Gastrocnemius medialis (tissue), 4 donors: ENCODE results near the gene DBP. TPM values are rescaled to one million over a fixed set of nuclear protein-coding genes. Genes with fewer than 3 reads are reported as not detected.

Source experiments
- ATAC-seq, 2 donors: fragments of 150-250 bp; one replicate each; pipeline ENCODE4 v1.9.1; 2016
- DNase-seq, 2 donors: peaks; one replicate each; pipeline ENCODE4 v3.0.0-alpha.2; 2019
- H3K27ac ChIP-seq, 4 donors: fragments of 200-600 bp; sonication (generic); 1 replicate in 1 of 4; 2 replicates in 3 of 4; pipeline ENCODE4 v1.5.1; 2016 to 2018; ENCODE audit warnings: mild to moderate bottlenecking in 2 of 4, moderate library complexity in 1 of 4
- H3K27me3 ChIP-seq, 3 donors: fragments of 200-600 bp; sonication (generic) in 2 of 3; 1 replicate in 1 of 3; 2 replicates in 2 of 3; pipeline versions ENCODE4 v1.5.1 to v1.6.0; 2016 to 2019; ENCODE audit warnings: mild to moderate bottlenecking in 1 of 3, moderate library complexity in 1 of 3
- H3K36me3 ChIP-seq, 2 donors: fragments of 200-600 bp; sonication (generic) in 1 of 2; one replicate each; pipeline ENCODE4 v1.5.1; 2017 to 2018
- H3K4me1 ChIP-seq, 2 donors: fragments of 200-600 bp; sonication (generic) in 1 of 2; one replicate each; pipeline ENCODE4 v1.5.1; 2016 to 2017; ENCODE audit warnings: mild to moderate bottlenecking in 2 of 2
- H3K4me3 ChIP-seq, 4 donors: fragments of 200-600 bp; sonication (generic) in 3 of 4; 1 replicate in 1 of 4; 2 replicates in 3 of 4; pipeline ENCODE4 v1.5.1; 2016 to 2019; ENCODE audit warnings: mild to moderate bottlenecking in 2 of 4
- H3K9me3 ChIP-seq, 3 donors: fragments of 200-600 bp; sonication (generic) in 2 of 3; 1 replicate in 1 of 3; 2 replicates in 2 of 3; pipeline ENCODE4 v1.5.1; 2016 to 2019
- POLR2A ChIP-seq, 2 donors: fragments of 450-650 bp; IDR thresholded peaks; one replicate each; pipeline ENCODE4 v1.6.1; 2017; ENCODE audit warnings: antibody characterized with exemption in 2 of 2, mild to moderate bottlenecking in 2 of 2, moderate library complexity in 2 of 2
- in situ Hi-C, 4 donors: fragments of 200-750 bp; cut with MboI; loops; one replicate each; pipeline versions ENCODE4 v1.15.0 to v1.8.0; 2017; ENCODE audit warnings: low sequenced_read_pairs in 4 of 4
- intact Hi-C: fragments of 100-400 bp; cut with DNase I; formaldehyde crosslinking; loops from one replicate; pipeline ENCODE4 v1.15.1; 2023; ENCODE audit warnings: low total_unique reads
- total RNA-seq, 4 donors: library from RNA; depleted of rRNA; stranded (reverse); fragments of >200 nt; gene quantifications; one replicate each; pipeline versions ENCODE4 v1.1.0 to v1.2.3, GENCODE V29; 2016
- TF ChIP-seq, protein P1 (sequence below), 5 experiments: fragments of 450-650 bp in 3 of 5; fragments of 200-600 bp in 2 of 5; sonication (generic) in 2 of 5; IDR thresholded peaks in 4 of 5; conservative IDR thresholded peaks in 1 of 5; 1 replicate in 4 of 5; 2 replicates in 1 of 5; pipeline ENCODE4 v1.5.1; 2016 to 2019; ENCODE audit warnings: antibody characterized with exemption in 5 of 5, mild to moderate bottlenecking in 3 of 5, moderate library complexity in 3 of 5

DBP gene
- total RNA-seq, 4 donors from 2014 or later, result 1.7 to 12.9 (median 4.4) TPM

DNA sequence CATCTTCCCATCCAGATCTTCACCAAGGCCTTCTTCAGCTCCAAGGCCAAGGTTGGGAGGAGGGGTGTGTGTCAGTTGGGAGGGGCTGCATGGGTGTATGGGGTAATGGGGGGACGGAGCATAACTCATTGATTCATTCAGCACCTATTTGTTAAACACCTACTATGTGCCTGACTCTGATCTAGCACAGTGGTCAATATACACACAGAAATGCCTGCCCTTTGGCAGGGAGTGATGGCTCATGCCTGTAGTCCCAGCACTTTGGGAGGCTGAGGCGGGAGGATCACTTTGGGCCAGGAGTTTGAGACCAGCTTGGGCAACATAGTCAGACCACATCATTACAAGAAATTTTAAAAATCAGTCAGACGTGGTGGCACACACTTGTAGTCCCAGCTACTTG, 49.8 kb downstream of the DBP start:
- Histone ChIP-seq H3K9me3 (no peaks in the 10 kb centered on the region), H3K36me3 (no peaks in the 10 kb centered on the region), H3K4me3 (no peak overlapping the region), H3K27ac (no peak overlapping the region), H3K4me1 (peaks cover 5% of the 10 kb centered on the region in 2 donors), H3K27me3 (no peaks in the 10 kb centered on the region)
- intact Hi-C loops (loop anchor here (5.0 kb wide), 1 partner anchor 265 kb away; a partner anchor contains a TSS), in situ Hi-C loops (loop anchor here in 2 of 4 donors (5.0 to 25.0 kb wide), 2 partner anchors 95 to 275 kb away; a partner anchor contains a TSS)
- DNase-seq, result no peak
- TF ChIP-seq POLR2A (IDR thresholded peaks at IDR 0.05), result no peak
- TF ChIP-seq, protein P1, sequence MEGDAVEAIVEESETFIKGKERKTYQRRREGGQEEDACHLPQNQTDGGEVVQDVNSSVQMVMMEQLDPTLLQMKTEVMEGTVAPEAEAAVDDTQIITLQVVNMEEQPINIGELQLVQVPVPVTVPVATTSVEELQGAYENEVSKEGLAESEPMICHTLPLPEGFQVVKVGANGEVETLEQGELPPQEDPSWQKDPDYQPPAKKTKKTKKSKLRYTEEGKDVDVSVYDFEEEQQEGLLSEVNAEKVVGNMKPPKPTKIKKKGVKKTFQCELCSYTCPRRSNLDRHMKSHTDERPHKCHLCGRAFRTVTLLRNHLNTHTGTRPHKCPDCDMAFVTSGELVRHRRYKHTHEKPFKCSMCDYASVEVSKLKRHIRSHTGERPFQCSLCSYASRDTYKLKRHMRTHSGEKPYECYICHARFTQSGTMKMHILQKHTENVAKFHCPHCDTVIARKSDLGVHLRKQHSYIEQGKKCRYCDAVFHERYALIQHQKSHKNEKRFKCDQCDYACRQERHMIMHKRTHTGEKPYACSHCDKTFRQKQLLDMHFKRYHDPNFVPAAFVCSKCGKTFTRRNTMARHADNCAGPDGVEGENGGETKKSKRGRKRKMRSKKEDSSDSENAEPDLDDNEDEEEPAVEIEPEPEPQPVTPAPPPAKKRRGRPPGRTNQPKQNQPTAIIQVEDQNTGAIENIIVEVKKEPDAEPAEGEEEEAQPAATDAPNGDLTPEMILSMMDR (IDR thresholded peaks at IDR 0.05 in 4 of 5, conservative IDR thresholded peaks at IDR 0.05 in 1 of 5), result no peak
- no peak for ATAC-seq

DNA sequence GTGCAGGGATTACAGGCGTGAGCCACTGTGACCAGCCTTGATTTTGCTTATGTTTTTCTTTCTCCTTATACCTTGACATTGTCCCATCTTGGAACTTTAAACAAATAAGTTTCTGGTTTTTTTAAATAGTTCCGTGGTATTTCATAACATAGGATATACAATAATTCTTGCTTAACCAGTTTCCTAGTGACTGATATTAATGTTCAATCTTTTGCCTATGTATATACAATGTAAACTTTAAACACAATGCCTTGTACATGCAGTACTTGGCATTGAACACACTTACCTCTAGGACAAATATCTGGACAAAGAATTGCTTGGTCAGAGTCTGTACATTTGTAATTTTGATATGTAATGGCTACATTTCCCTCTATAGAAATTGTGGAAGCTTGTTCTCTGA, 55.0 kb downstream of the DBP start:
- ATAC-seq (no peak), DNase-seq (no peak)
- TF ChIP-seq POLR2A (IDR thresholded peaks at IDR 0.05), result no peak
- TF ChIP-seq, protein P1 (IDR thresholded peaks at IDR 0.05 in 4 of 5, conservative IDR thresholded peaks at IDR 0.05 in 1 of 5), result no peak
- Histone ChIP-seq H3K27me3 (no peaks in the 10 kb centered on the region), H3K4me1 (peaks cover 0 to 5% of the 10 kb centered on the region in 2 donors), H3K36me3 (no peaks in the 10 kb centered on the region), H3K4me3 (no peak overlapping the region), H3K27ac (no peak overlapping the region), H3K9me3 (no peaks in the 10 kb centered on the region)
- in situ Hi-C loops (loop anchor here (5.0 to 25.0 kb wide), 3 partner anchors 75 to 270 kb away; a partner anchor contains a TSS), intact Hi-C loops (no loop called here)

Other genes with a start within 250 kb of the DBP start
- gene KDELR1, start 245.8 kb downstream of the DBP start, total RNA-seq, result 10 to 100 TPM; 44.9 to 64.7 (median 54.0) TPM
- under 1 TPM in 3 of 4 donors, not detected in 1; 0.07 to 0.27 (median 0.09) TPM for gene GRIN2D, start 243.7 kb downstream of the DBP start, total RNA-seq
- 10 to 100 TPM; 27.8 to 36.0 (median 31.2) TPM for gene GRWD1, start 191.4 kb downstream of the DBP start, total RNA-seq
- gene KCNJ14, start 181.8 kb downstream of the DBP start, total RNA-seq, result 1 to 10 TPM in 2 of 4 donors, under 1 TPM in 2; 0.19 to 1.9 (median 0.92) TPM
- 10 to 100 TPM; 24.3 to 35.2 (median 26.9) TPM for gene CYTH2, start 168.0 kb downstream of the DBP start, total RNA-seq
- gene LMTK3, start 125.5 kb downstream of the DBP start, total RNA-seq, result not detected
- gene SULT2B1, start 85.2 kb downstream of the DBP start, total RNA-seq, result not detected
- gene SPACA4, start 30.6 kb downstream of the DBP start, total RNA-seq, result not detected
- gene FAM83E, start 22.3 kb downstream of the DBP start, total RNA-seq, result under 1 TPM in 1 of 4 donors, not detected in 3; 0.15 TPM
- gene RPL18, start 18.2 kb downstream of the DBP start, total RNA-seq, result 1,000 to 10,000 TPM; 1,223 to 1,420 (median 1,299) TPM
- gene SPHK2, start 17.9 kb downstream of the DBP start, total RNA-seq, result 10 to 100 TPM in 2 of 4 donors, 1 to 10 TPM in 2; 7.8 to 12.4 (median 9.2) TPM
- gene CA11, start 8.8 kb upstream of the DBP start, total RNA-seq, result 1 to 10 TPM; 1.6 to 3.5 (median 2.6) TPM
- not detected for gene NTN5, start 35.6 kb upstream of the DBP start, total RNA-seq
- under 1 TPM in 1 of 4 donors, not detected in 3; 0.19 TPM for gene FUT2, start 58.6 kb upstream of the DBP start, total RNA-seq
- 10 to 100 TPM in 1 of 4 donors, 1 to 10 TPM in 3; 3.4 to 10.8 (median 5.4) TPM for gene MAMSTR, start 82.3 kb upstream of the DBP start, total RNA-seq
- gene RASIP1, start 103.2 kb upstream of the DBP start, total RNA-seq, result 1 to 10 TPM; 3.4 to 8.1 (median 6.3) TPM
- gene IZUMO1, start 109.5 kb upstream of the DBP start, total RNA-seq, result 1 to 10 TPM in 1 of 4 donors, not detected in 3; 2.1 TPM
- gene FUT1, start 115.3 kb upstream of the DBP start, total RNA-seq, result 1 to 10 TPM in 2 of 4 donors, under 1 TPM in 2; 0.61 to 1.3 (median 0.98) TPM
- gene FGF21, start 118.1 kb upstream of the DBP start, total RNA-seq, result not detected
- gene BCAT2, start 173.7 kb upstream of the DBP start, total RNA-seq, result 10 to 100 TPM; 28.0 to 56.6 (median 43.8) TPM
- 1 to 10 TPM in 3 of 4 donors, not detected in 1; 1.2 to 1.9 (median 1.7) TPM for gene HSD17B14, start 199.1 kb upstream of the DBP start, total RNA-seq
- 1 to 10 TPM; 3.4 to 9.7 (median 6.3) TPM for gene PLEKHA4, start 231.2 kb upstream of the DBP start, total RNA-seq
- 10 to 100 TPM; 28.7 to 73.9 (median 39.8) TPM for gene PPP1R15A, start 235.0 kb upstream of the DBP start, total RNA-seq